ENCODE results near the gene PKP1.

The PKP1 gene

DNA sequence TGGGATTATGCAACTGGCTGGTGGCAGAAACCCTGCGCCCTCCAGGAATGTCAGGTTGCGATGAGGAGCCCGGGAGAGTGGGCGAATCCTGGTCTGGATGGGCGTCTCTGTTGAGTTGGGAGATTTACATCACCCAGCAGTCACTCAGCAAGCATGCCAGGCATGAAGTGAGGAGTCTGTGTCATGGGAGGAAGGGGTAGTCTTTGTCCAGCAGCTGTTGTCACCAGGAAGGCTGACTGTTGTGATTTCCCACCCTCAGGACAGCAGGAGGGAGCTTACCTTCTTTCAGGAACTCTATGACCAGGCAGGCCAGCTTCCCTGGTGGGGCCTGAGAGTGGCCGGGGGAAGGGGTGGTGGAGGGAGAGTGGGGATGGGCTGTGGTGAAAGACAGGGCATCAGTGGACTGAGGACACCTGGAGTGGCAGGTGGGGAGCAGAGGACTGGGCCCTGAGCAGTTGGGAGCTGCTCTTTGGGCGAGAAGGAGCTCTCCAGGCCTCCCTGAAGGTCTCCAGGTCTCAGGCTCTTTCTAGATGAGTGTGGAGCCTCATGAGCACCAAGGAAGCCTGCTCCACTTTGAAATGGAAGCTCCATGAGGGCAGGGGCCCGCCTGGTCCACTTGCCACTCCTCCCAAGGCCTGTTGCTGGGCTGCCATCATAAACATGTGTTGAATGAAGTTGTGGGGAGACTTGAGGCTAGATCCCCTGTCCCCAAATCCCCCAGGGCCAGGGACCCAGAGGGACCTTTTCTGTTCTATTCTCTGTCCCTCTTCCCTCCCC is 21.3 kb upstream of the PKP1 start:
- no peak for DNase-seq

DNA sequence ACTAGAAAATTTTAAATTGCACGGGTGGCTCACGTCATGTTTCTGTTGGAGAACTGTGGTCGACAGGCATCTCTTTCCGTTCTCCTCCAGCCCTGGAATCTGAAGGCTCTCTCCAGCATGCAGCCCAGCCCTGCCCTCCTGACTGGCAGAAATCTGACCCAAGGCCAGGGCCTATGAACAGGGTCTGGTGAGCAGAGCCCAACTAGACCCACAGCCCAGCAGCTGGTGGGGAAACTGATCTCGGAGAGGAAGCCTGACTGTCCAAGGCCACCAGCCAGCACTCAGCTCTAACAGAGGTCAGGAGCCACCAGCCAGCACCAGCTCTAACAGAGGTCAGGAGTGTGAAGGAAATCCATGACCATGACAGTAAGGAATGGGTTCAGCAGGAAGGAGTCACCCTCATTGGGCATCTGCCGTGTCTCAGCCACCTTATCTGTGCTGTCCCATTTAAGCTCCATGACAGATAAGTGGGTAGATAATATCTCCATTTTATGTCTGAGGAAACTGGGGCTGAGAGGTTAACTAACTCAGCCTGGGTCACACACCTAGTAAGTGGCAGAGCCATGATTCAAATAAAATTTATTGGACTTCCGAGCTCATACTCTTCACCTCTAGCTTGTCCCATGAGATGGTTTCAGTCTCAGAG is 20.2 kb upstream of the PKP1 start:
- no peak for DNase-seq

DNA sequence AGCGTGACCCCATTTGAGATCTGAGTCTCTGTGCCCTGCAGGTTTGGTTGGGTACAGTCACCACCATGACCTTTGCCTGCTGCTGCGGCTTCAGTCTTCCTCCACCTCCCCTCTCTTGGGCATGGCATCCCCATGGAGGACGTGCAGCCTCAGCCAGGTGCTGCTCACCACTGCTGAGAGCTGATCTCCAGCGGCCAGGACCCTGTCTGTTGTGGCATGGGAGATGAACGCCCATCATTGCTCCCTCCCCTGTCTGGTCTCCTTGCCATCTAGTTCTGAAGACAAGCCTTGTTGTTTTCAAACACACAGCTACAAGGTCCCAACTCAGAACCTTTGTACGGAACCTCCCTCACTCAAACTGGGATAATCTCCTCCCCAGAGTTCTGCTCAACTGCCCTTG is 19.2 kb upstream of the PKP1 start:
- no peak for DNase-seq

DNA sequence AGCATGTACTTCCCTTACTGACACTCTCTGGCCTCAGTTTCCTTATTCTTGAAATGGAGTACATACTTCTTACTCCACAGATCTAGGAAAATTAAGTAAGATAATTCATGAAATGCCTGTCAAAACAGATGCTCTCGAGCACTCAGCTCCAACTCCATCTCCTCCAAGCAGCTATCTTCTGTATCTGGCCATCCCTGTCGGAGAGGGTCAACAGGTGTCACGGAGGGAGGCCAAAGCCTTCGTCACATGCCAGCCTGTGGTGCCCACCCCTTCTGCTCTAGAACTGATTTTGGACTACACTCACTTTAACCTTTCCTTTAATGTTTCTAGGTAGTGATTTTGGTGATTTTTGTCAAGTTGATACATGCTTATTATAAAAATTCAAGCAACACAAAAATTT is 18.8 kb upstream of the PKP1 start:
- DNase-seq: no peak

DNA sequence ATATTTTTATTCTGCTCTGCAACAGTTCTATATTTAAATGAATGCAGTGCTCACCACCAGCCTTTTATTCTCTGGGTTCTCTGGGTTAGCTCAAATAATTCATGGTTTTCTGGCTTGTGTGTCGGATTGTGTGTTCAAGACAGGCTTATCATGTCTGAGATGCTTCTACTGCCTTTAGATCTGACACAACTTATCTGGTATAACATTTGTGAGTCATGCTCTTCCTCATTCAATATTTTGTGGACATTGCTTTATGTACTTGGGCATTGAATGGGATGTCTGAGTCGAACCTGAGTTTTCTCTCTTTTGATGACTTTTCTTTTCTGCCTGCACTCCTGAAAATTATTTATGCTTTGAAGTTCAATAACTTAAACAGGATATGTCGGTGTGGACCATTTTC is 17.6 kb upstream of the PKP1 start:
- DNase-seq: no peak

DNA sequence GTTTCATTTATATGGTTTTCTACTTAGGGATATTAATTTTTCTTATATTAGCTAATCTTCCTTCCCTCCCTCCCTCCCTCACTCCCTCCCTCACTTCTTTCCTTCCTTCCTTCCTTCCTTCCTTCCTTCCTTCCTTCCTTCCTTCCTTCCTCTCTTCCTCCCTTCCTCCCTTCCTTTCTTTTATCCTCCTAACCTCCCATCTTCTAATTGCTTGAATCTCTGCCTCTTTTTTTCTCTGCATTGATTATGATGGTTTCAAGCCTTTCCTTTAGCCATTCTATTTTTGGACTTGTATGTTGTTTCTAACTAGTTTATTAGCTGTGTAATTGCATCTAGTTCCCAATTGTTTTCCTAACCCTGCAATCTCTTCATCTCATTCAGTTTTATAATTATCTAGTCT is 17.0 kb upstream of the PKP1 start:
- DNase-seq: no peak

DNA sequence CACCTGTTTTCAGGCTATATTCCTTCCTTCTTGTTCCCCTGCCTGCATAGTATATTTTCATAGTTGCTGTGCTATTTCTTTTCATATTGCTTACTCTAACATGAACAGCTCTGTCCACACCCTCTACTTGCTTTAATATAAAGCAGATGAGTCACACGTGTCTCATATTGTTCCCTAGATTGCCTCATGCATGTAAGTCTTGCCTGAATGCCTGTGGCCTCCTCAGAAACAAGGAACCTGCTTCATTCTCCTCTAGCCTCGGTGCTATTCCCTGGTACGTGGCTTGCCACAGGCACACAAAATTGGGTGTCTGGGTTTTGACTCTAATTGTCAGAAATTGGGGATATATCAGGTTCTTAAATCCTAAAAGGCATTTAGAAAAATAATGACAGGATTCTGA is 16.5 kb upstream of the PKP1 start:
- no peak for DNase-seq

DNA sequence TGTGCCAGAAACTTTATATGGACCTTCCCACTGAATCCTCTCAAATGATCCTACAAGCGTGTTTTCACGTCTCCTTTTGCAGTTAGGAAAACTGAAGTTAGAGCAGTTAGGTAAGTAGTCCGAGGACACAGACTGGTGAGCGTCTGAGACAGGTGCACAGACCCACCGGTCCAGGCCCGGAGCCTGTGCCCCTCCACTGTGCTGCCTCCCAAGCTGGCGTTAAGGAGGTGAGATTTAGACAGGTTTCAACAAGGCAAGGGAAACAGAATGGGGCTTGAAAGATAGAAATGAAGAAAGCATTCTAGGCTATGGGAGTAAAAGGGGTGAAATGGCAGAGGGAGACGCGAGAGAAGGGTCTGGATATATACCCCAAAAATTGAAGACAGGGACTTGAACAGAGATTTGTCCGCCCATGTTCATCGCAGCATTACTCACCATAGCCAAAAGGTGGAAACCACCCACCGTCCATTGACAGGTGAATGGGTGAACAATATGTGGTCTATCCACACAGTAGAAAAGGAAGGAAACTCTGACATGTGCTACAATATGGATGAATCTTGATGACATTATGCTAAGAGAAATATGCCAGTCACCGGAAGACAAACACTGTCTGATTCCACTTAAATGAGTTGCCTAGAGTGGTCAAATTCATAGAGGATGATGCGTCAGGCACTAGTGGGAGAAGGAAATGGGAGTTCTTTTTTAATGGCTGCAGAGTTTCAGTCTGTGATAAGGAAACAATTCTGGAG is 15.7 kb upstream of the PKP1 start:
- no peak for DNase-seq

DNA sequence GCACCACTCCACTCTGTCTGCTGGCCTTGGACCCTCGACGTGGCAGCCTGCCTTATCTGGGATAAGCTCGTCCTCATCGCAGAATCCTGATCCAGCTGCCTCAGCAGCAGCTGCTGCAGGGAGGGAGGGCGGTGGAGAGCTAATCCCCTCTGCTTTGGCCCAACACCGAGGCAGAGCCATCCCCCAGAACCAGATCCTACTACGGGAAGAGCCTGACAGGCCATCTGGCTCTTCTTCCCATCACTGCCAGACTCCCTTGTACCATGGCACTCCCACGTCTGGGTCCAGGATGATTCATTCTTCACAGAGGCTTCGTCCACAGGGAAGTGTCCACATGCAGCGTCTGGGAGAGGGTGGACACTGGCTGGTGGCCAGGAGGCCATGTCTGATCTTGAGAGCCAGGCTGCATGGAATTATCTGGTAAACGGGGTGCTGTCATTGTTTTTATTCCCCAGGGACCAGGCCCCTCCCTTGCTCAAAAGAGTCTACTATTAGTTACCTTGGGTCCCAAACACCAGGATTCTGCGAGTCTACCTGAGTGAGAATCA is 14.6 kb upstream of the PKP1 start:
- no peak for DNase-seq

DNA sequence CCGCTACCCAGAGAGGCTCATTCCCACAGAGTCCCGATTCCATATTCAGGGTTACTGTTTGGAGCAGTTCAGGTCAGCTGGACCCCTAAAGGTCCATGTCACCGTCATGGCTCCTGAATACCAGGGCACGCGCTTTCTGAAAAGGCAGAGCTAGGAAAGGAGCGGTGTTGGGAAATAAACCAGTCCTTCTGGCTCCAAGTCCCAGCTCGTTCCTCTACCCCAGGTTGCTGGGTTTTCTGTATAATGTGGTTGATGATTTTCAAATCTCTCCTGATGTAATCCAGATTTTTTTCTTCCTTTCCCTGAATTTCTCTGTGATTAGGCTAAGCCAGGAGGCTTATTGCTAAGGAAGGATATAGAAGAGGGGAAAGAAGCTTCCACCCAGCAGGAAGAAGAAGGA is 14.0 kb upstream of the PKP1 start:
- DNase-seq: no peak

DNA sequence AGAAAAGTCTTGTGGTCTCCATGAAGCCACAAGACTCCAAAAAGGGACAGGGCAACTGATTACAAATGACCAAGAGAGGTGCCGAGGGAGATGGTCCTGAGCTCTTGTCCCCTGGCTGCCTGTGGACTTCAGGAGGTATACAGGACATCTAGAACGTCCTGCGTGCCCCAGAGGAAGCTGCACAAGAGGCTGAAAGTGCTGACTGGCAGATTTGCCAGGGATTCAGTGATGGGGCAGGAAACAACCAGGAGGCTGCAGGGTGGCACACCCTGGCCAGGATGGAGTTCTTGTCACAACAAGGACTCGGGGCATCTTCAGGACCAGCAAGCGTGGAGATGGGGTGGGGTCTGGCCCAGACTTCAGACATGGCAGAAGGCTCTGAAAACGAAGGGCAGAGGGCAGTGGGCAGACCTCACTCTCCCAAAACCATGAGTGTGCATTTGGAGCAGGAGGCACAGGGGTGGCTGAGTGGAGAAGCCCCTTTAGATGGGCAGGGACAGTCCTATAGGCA is 13.4 kb upstream of the PKP1 start:
- DNase-seq: no peak

DNA sequence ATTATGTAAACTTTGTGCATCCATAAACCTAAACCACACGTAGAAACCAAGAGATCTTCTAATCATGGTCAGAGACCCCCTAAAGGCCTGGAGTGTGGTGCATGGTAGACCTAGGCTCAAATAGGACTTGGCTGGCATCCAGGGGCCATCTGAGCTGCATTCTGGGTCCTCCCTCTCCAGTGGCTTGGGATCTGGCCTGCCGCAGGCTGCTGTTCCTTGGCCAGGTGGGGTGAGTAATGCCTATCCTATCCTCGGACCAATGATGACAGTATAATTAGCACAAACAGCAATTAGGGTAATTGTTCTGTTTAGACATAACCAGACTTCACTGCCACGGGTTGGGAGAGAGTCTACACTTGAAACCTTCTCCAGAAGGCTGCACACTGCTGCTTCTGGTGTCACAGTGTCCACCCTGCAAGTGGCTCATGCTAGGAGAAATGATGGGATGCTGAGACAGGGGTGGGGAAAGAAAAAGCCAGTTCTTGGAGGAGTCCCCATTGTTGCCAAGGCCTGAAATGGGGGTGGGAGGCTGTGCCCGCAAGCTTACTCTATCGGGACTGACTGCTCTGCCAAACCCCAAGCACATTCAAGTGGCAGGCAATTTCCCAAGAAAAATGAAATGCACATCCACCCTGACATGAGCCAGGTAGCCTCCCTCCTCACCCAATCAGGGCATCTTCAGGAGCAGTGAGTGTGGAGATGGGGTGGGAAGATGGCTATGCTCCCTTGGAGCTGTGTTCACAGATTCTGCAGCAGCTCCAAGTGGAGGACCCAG is 12.5 kb upstream of the PKP1 start:
- DNase-seq: no peak

DNA sequence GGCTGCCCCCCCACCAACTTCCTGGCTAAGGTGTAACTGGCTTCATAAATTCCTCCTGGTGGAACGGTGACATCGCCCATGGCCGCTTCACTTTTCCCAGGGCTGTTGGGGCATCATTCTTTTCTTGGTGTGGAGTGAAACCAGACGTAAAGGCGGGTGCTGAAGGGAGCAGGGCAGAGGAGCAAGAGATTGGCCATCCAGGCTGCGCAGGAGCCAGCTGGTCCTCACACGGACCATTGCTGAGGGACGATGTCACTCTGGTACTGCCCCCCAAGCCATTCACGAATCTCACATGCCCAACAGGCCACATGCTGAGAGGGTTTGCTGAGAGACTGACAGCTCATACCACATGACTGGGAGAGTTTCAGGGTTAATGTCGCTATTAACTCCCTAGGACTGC is 10.5 kb upstream of the PKP1 start:
- no peak for DNase-seq

DNA sequence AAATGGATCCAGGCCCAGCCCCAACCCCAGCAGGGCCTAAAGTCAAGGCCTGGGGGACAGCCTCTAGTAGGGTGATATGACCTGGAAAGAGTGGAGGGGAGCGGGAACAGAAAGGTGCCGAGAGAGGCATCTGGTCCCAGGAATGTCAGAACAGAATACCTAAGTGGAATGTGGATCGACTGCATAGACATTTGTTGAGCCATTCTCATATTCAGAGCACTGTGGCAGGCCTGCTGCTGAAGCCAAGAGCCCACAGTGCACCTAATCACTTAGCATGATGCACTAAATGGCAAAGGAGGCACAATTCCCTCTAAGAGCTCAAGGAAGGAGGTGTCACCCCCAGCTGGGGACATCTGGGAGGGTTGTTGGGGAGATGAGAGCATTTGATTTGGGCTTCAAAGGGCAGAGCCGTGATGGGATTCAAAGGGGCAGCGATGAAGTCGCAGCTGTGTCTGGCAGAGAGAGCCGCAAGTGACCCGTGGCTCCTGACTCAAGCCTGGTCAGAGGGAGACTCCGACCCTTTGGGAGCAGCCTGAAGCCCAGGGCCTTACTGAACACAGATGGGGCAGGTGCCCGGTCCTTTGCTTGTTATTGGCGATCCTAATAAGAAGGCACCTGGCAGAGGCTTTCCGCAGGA is 8.6 kb upstream of the PKP1 start:
- DNase-seq: no peak

DNA sequence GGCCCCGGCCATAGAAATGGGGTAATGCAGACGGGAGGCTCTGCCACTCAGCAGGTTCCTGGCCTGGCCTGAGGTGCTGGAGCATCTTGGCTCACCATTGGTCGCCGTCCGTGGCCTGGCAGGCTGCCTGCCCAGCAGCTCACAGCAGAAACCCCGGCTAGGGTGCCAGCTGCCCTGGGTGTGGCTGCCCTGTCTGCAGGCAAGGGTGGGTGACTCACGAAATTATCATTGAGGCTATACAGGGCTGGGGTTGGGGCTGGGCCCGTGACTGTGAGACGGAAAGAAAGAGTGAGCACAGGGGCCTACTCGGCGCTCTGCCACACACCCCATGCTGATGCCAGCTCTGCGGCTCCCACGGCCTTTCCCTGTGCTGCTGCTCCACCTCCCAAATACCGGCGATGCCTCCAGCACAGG is 8.0 kb upstream of the PKP1 start:
- no peak for DNase-seq

DNA sequence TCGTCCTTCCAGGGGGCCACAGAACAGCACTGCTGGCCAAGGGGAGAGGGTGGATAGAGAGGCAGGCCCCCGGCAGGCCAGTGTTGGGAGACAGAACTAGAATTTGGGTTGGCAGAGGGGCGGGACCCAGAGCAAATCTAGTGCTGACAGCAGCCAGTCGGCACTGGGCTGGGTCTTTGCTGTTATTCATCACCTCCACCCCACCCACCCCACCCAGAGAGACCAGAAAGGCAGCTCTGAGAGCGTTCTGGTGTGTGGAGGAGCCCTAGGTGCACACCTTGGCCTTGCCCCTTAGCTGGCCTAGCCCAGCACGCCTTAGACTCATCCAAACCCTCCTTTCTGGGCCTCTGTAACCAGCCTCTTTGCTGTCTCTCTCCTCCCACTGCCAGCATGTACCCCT is 6.4 kb upstream of the PKP1 start:
- DNase-seq: no peak

DNA sequence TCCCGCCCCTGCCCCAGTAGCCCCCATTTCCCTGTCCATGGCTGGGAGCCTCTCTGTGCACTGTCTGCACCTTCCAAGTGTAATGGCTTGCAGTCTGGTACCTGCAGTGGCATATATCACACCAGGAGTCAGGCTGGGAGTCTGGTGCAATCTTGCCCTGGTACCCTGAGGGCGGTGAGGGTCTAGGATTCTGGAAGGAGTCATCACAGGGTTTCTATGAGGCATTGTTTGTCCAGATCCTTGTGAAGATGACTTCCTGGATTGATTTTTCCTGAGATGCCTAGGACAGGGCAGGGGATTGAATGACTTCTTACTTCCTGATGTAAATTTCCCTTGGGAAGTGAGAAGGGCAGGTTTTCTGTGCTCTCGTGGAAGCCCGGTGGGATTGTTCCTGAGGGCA is 5.9 kb upstream of the PKP1 start:
- DNase-seq: no peak

DNA sequence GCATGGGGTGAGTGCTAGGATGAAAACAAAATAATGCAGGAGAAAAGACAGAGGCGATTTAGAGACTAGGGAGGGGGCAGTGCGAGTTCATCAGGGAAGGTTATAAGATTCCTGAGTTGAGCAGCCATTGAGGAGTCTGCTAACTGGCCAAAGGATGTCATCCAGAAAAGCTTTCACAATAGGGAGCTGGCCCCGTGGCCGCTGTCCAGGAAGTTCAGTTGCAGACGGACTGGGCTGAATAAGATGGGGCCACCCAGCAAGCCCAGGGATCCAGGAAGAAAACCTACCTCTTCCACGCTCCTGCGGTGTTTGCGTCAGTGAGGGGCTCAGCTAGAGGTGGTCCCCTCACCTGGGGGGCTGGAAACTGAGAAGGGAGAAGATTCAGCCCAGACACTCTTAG is 4.0 kb upstream of the PKP1 start:
- no peak for DNase-seq

DNA sequence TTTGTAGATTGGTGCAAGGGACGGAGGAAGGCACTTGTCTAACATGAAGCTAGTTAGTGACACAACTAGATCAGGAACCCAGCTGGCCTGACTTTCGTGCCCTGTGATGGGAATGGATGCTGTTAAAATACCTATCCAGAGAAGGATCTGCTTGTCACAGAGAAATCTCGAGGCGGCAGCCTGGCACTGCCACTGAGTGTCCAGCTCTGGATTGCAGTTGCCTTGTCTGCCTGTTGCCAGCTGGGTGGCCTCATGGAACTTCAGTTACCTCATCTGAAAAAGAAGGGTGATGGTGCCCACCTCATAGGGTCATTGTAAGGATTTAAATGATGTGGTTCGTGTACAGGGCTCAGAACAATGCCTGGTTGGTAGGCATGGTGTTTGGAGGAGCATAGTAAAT is 2.4 kb upstream of the PKP1 start:
- DNase-seq: no peak

DNA sequence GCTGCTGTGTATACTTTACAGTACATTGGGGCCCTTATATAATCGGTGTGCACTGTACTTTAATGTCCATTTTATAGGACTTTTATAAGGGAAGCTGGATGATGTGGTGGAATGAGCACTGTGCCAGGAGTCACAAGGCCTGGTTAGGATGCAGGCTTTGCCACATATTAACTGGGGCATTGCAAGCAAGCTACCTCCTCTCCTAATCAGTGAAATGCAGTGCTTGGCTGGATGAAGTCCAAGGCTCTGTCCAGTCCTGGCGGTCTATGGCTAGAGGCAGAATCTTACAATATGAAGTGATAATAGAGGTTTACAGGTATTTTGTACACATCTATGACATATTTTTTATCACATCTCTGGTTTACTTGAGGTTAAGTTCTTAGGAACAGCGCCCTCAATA is 1.7 kb upstream of the PKP1 start:
- DNase-seq: no peak

DNA sequence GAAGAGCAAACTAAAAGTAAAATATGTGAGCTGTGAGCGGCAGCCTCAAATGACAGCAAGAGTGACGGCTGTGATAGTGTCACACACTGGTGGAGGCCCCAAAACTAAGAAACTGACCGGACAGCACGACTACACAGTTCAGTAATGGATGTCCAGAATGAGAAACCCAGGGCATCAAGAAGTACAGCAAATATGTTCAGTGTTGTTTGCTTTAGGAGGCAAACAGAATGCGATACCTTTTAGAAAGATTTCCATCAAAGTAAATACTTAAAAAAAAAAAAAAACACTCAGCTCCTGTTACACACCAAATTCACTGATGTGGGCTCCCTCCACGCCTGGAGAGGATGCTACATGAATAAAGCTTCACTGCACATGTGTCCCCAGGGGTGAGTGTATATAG is 1.1 kb upstream of the PKP1 start:
- DNase-seq: no peak

DNA sequence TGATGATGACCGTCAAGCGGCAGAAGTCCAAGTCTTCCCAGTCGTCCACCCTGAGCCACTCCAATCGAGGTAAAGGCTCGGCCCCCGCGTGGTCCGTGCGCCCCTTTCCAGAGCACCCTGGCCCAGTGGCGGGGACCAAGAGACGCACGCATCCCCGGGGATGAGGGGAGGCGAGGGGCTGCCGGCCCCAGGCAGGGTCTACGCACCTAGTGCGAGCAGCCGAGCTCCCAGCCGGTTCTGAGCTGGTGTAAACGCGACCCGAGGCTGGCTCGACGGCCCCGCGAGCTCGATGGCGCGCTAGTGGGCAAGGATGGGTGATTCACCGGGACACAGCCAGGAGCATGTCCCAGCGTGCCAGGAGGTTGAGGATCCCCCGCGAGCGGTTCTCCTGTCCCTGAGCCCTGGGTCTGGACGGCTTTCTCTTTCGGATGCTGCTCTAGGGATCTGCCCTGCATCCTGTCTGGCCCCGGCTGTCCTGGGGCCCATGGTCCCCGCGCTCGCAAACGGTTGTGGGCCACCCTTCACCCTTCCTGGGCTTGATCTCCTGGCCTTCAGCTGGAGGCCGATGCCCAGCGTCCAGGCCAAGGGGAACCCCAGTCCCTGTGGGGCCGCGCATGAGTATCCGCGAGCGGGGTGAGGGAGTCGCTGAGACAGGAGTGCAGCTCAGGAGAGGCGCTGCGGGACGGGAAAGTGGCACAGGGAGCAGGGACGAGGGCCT is 689 bp downstream of the PKP1 start:
- no peak for DNase-seq
